H1 (cell line): Measurements from ENCODE around the gene TMEM51.

ENCODE experiments used
- CTCF ChIP-seq, 3 experiments: IDR thresholded peaks; 1 replicate in 2 of 3; 2 replicates in 1 of 3; pipeline versions ENCODE4 v1.5.1 to v1.6.1; 2011; ENCODE audit warnings: low read length in 3 of 3, mild to moderate bottlenecking in 3 of 3, inconsistent platforms in 2 of 3, low read depth in 1 of 3, moderate library complexity in 1 of 3; ENCODE audit not compliant: insufficient read depth in 1 of 3; ENCODE audit errors: control extremely low read depth in 1 of 3
- POLR2AphosphoS5 ChIP-seq: IDR thresholded peaks from 2 replicates; pipeline ENCODE4 v1.6.1; 2011; ENCODE audit warnings: low read depth, low read length
- SP1 ChIP-seq: IDR thresholded peaks from 2 replicates; pipeline ENCODE4 v1.6.1; 2011; ENCODE audit warnings: low read depth, low read length

- no peak for TF ChIP-seq CTCF (IDR thresholded peaks at IDR 0.05; ENCODE audit: control extremely low read depth in 1 of 3, insufficient read depth in 1 of 3, low read depth in 1 of 3, low read length in 3 of 3)
- no peak for TF ChIP-seq POLR2AphosphoS5
- TF ChIP-seq SP1 = no peak
These were observed 48.8 kb upstream of the TMEM51 start for GRCh38 chr1:15104768-15105167.
